Measurements from ENCODE around the gene LSMEM2.

Gene LSMEM2

GRCh38 chr3:50286322-50287227 is 7.7 kb downstream of the LSMEM2 start:
- Histone ChIP-seq H3K4me3 (no peak overlapping the region), H3K27me3 (no peaks in the 10 kb centered on the region), H3K9me3 (replicated peaks in 1 of 11) (no peaks in the 10 kb centered on the region), H3K27ac (no peak overlapping the region), H3K36me3 (peaks cover 45 to 61% (median 56%) of the 10 kb centered on the region in 11 experiments), H3K9ac (no peak overlapping the region), H3K4me2 (no peak overlapping the region), H4K20me1 (peaks cover 0 to 62% (median 27%) of the 10 kb centered on the region in 11 experiments; a peak in 14 of 22 replicates), H3K4me1 (peaks cover 10 to 15% (median 13%) of the 10 kb centered on the region in 10 experiments)
- no peak for TF ChIP-seq Cebpa-rat (IDR thresholded peaks at IDR 0.05)

- no peak overlapping the region for H3K27ac ChIP-seq
These were observed 8.4 kb downstream of the LSMEM2 start for GRCh38 chr3:50287262-50287661.

GRCh38 chr3:50288387-50289007 is 9.6 kb downstream of the LSMEM2 start:
- Histone ChIP-seq H3K4me2 (no peak overlapping the region), H3K4me3 (no peak overlapping the region), H4K20me1 (peaks cover 0 to 62% (median 27%) of the 10 kb centered on the region in 11 experiments; a peak in 14 of 22 replicates), H3K27ac (no peak overlapping the region), H3K9me3 (replicated peaks in 1 of 11) (no peaks in the 10 kb centered on the region), H3K4me1 (peaks cover 20 to 26% (median 23%) of the 10 kb centered on the region in 10 experiments), H3K36me3 (peaks cover 45 to 61% (median 56%) of the 10 kb centered on the region in 11 experiments), H3K27me3 (no peaks in the 10 kb centered on the region), H3K9ac (no peak overlapping the region)
- TF ChIP-seq Cebpa-rat (IDR thresholded peaks at IDR 0.05) = no peak

More at GRCh38 chr3:50287262-50287661, 8.4 kb downstream of the LSMEM2 start:
- H4K20me1 ChIP-seq = peaks cover 0 to 62% (median 27%) of the 10 kb centered on the region in 11 experiments; a peak in 14 of 22 replicates
- 0 out of 22 replicates have a peak overlapping the region, but pooled peaks of 1 of the 11 experiments have one; percentile 27 for H3K9ac ChIP-seq
- H3K4me2 ChIP-seq = no peak overlapping the region
- peaks cover 10 to 15% (median 13%) of the 10 kb centered on the region in 10 experiments for H3K4me1 ChIP-seq
- peaks cover 45 to 61% (median 56%) of the 10 kb centered on the region in 11 experiments for H3K36me3 ChIP-seq
- no peak overlapping the region for H3K4me3 ChIP-seq
- H3K27me3 ChIP-seq = no peaks in the 10 kb centered on the region
- no peak for TF ChIP-seq Cebpa-rat (IDR thresholded peaks at IDR 0.05)
- H3K9me3 ChIP-seq (replicated peaks in 1 of 11) = no peaks in the 10 kb centered on the region

- H3K4me2 ChIP-seq = no peak overlapping the region
- no peaks in the 10 kb centered on the region for H3K9me3 ChIP-seq (replicated peaks in 1 of 11)
- H3K27me3 ChIP-seq = no peaks in the 10 kb centered on the region
- H4K20me1 ChIP-seq = peaks cover 0 to 62% (median 27%) of the 10 kb centered on the region in 11 experiments; a peak in 14 of 22 replicates
- H3K36me3 ChIP-seq = peaks cover 45 to 61% (median 56%) of the 10 kb centered on the region in 11 experiments
- H3K27ac ChIP-seq = no peak overlapping the region
- no peak overlapping the region for H3K9ac ChIP-seq
- no peak overlapping the region; a peak in 1 of 20 replicates for H3K4me3 ChIP-seq
- peaks cover 20 to 26% (median 23%) of the 10 kb centered on the region in 10 experiments for H3K4me1 ChIP-seq
- TF ChIP-seq Cebpa-rat (IDR thresholded peaks at IDR 0.05) = no peak
These were observed 10.2 kb downstream of the LSMEM2 start for GRCh38 chr3:50289130-50289529.

GRCh38 chr3:50290161-50290641 is 11.3 kb downstream of the LSMEM2 start:
- Histone ChIP-seq H3K4me2 (peak overlapping the region in 10 of 11 experiments; percentile 77 to 98 (median 92); a peak in 20 of 22 replicates), H4K20me1 (peaks cover 0 to 57% (median 27%) of the 10 kb centered on the region in 11 experiments; a peak in 14 of 22 replicates), H3K4me3 (peak overlapping the region in 7 of 10 experiments; percentile 82 to 99 (median 84); a peak in 12 of 20 replicates), H3K4me1 (peaks cover 20 to 26% (median 23%) of the 10 kb centered on the region in 10 experiments), H3K36me3 (peaks cover 45 to 58% (median 56%) of the 10 kb centered on the region in 11 experiments), H3K9ac (peak overlapping the region; percentile 83 to 97 (median 87); a peak in 14 of 22 replicates), H3K9me3 (replicated peaks in 1 of 11) (no peaks in the 10 kb centered on the region), H3K27me3 (no peaks in the 10 kb centered on the region), H3K27ac (no peak overlapping the region)
- no peak for TF ChIP-seq Cebpa-rat (IDR thresholded peaks at IDR 0.05)

GRCh38 chr3:50292159-50293078 is 13.5 kb downstream of the LSMEM2 start, which contains the start of gene IFRD2:
Gene IFRD2, minus strand, starts transcription at chr3:50292429. Its CDS starts 155 bp downstream, at chr3:50292274.
- Histone ChIP-seq H4K20me1 (peaks cover 0 to 37% (median 22%) of the 10 kb centered on the region in 11 experiments; a peak in 14 of 22 replicates), H3K36me3 (peaks cover 31 to 44% (median 34%) of the 10 kb centered on the region in 11 experiments), H3K9ac (peak within 1 kb of the TSS; percentile 83 to 97 (median 87)), H3K4me3 (peak within 1 kb of the TSS; percentile 69 to 99 (median 84)), H3K27ac (peak within 1 kb of the TSS; percentile 73 to 95 (median 88)), H3K9me3 (replicated peaks in 1 of 11) (no peaks in the 10 kb centered on the region), H3K4me1 (peaks cover 20 to 31% (median 26%) of the 10 kb centered on the region in 10 experiments), H3K27me3 (no peaks in the 10 kb centered on the region), H3K4me2 (peak within 1 kb of the TSS; percentile 87 to 98 (median 92))
- TF ChIP-seq Cebpa-rat (IDR thresholded peaks at IDR 0.05) = no peak

GRCh38 chr3:50293079-50293801 is 14.4 kb downstream of the LSMEM2 start:
- no peak for TF ChIP-seq Cebpa-rat (IDR thresholded peaks at IDR 0.05)
- Histone ChIP-seq H3K4me3 (peak overlapping the region; percentile 69 to 99 (median 84); a peak in 12 of 20 replicates), H3K36me3 (peaks cover 22 to 37% (median 26%) of the 10 kb centered on the region in 11 experiments), H3K27ac (peak overlapping the region; percentile 36 to 88 (median 75); a peak in 21 of 22 replicates), H3K4me2 (peak overlapping the region; percentile 69 to 96 (median 88)), H3K9ac (peak overlapping the region; percentile 49 to 97 (median 86)), H3K27me3 (no peaks in the 10 kb centered on the region), H4K20me1 (peaks cover 0 to 36% (median 20%) of the 10 kb centered on the region in 11 experiments; a peak in 14 of 22 replicates), H3K9me3 (replicated peaks in 1 of 11) (no peaks in the 10 kb centered on the region), H3K4me1 (peaks cover 27 to 40% (median 34%) of the 10 kb centered on the region in 10 experiments)

All from BLaER1 treated with 17β-estradiol and CSF1 and Interleukin-3, amounts not matched to agents 10 nM and 100 nM (cell line).